NOMO-1 (cell line): ENCODE data around the gene CD28.
"Not testable (repeated sequence)": the region's sequence is repeated elsewhere in the genome, so short reads cannot be mapped to it uniquely, and the experiment has no call there.

Experiments
- DNase-seq, 2 experiments: peaks; one replicate each; lab custom pipeline; 2025; ENCODE audit not compliant: unreplicated experiment in 2 of 2; lab: John Stamatoyannopoulos, UW

Gene CD28

GRCh38 chr2:203685789-203686420, 20.5 kb upstream of the CD28 start:
- DNase-seq: no peak

GRCh38 chr2:203687165-203687564, 19.3 kb upstream of the CD28 start:
- no peak for DNase-seq

- DNase-seq: peak in 1 of 2 experiments; percentile 31
Observed at GRCh38 chr2:203688798-203689197, 17.6 kb upstream of the CD28 start.

GRCh38 chr2:203689426-203690116, 16.9 kb upstream of the CD28 start:
- no peak for DNase-seq

DNA sequence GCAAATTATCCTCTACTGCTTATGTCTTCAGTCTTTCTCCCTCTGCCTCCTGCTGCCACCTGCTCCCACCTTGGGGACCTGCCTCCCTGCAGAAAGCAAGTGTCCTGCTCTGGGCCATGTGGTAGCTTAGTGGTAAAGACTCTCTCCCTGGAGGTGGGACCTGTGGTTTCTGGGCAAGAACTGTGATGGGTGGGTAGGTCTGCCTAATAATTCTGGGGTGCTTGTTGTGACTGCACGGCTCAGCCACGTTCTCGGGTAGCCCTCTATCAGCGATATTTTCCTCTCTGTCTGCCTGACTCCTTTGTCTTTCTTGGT, 16.4 kb upstream of the CD28 start:
- no peak for DNase-seq

DNA sequence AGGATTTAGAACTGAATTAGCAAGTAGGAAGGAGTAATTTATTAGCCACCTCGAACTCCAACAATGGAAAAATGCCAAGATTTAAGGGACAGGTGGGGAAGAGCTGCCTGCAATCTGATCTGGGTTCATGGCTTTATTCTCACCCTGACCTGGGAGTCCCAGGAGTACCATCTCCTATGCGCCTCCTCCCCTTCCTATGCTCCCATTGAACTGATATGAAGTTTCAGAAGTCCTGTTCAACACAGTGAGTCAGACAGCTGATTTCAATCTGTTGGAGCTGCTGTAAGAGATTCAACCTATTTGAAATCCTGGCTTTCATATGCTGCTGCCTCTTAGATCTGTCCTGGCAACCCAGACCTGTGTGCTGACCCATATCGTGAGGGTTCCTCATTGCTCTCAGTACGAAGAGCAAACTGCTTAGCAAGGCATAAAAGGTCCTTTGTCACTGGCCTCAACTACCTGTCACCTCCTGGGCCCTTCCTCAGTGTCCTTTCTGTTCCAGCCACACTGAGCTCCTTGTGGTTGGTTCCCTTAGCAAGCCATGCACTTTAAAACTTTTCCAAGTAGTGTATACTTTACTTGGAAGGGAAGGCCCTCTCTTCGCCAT, 15.9 kb upstream of the CD28 start:
- DNase-seq: no peak

- DNase-seq: no peak
Observed at GRCh38 chr2:203691149-203691548, 15.3 kb upstream of the CD28 start.

DNA sequence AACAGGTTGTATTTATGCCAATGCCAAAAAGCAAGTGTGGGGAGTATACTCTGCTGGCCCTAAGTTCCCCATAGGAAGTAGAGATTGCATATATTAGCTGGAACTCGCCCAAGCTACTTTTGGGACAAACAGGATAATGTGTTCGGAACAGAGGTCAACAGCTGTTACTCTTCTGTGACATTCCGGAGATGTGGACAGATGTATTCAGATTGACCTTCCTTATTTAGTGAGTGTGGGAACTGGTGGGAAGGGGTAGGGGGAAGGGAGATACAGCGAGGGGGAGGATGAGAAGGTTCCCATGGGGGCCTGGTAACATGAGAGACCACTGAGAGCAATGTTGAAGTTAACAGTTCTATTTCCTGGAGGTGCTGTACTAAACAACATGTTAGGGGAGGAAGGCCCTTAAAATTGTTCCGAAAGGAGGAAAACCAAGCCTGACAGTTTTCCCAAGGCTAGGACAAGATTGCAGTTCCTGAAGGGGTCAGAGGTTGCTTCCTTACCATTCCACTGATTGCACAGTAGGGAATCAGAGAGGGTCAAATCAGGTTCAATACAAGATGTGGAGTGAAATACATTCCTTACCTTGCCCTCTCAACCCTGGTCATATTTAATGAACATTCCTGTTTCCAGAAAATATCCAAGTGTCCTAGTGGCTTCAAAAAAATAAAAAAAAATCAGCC, 14.3 kb upstream of the CD28 start:
- DNase-seq: no peak

- no peak for DNase-seq
Observed at GRCh38 chr2:203693242-203693879, 13.1 kb upstream of the CD28 start.

GRCh38 chr2:203694191-203694590, 12.2 kb upstream of the CD28 start:
- no peak for DNase-seq

DNA sequence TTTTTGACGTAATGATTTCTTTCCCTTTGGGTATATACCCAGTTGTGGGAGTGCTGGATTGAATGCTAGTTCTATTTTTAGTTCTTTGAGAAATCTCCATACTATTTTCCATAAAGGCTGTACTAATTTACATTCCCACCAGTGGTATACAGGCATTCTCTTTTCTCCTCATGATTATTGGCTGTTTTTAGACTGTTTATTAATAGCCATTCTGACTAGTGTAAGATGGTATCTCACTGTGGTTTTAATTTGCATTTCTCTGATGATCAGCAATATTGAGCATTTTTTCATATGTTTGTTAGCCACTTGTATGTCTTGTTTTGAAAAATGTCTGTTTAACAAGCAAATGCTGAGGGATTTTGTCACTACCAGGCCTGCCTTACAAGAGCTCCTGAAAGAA, 9.2 kb upstream of the CD28 start:
- DNase-seq: no peak

DNA sequence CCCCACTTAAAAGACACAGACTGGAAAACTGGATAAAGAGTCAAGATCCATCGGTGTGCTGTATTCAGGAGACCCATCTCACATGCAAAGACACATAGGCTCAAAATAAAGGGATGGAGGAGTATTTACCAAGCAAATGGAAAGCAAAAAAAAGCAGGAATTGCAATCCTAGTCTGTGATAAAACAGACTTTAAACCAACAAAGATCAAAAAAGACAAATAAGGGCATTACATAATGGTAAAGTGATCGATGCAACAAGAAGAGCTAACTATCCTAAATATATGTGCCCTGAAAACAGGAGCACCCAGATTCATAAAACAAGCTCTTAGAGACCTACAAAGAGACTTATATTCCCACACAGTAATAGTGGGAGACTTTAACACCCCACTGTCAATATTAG, 8.7 kb upstream of the CD28 start:
- not testable (repeated sequence) for DNase-seq

DNA sequence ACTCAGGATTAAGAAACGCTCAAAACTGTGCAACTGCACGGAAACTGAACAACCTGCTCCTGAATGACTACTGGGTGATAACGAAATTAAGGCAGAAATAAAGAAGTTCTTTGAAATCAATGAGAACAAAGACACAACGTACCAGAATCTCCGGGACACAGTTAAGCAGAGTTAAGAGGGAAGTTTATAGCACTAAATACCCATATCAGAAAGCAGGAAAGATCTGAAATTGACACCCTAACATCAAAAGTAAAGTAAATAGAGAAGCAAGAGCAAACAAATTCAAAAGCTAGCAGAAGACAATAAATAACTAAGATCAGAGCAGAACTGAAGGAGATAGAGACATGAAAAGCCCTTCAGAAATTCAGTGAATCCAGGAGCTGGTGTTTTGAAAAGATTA, 8.0 kb upstream of the CD28 start:
- DNase-seq: not testable (repeated sequence)

GRCh38 chr2:203704430-203704829, 2.0 kb upstream of the CD28 start:
- no peak for DNase-seq

- no peak for DNase-seq
Observed at GRCh38 chr2:203705178-203705577, 1.3 kb upstream of the CD28 start.

DNA sequence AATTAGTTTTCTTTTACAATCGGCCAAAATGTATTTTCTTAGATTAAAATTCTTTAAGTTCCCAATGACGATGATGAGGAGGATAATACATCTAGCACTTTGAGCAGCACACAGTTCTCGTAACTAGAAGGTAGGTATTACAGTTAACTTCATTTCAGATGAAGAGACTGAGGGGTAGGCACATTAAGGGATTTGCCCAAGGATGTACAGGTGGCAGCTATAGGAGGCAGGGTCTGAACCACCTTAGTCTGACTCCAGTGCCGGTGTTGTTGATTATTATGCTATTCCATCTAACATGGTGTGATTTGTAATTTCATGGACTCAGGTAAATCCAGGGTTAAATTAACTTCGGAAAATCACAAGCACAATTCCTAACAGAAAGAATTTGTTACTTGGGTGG, 1.1 kb downstream of the CD28 start:
- no peak for DNase-seq

DNA sequence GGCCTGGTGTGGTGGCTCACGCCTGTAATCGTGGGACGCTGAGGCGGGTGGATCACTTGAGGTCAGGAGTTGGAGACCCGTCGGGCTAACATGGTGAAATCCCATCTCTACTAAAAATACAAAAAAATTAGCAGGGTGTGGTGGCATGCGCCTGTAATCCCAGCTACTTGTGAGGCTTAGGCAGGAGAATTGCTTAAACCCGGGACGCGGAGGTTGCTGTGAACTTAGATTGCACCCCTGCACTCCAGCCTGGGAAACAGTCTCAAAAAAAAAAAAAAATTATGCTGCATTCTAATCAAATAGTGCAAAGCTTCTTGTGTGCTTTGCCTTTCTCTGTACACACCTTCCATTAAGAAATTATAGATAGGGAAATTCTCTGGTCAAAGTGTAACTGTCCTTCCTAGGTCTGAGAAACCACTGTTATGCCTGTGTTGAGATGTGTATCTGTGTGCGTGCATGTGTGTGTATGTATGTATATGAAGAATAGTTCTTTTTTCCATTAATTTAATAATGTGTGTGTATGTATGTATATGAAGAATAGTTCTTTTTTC, 2.5 kb downstream of the CD28 start:
- no peak for DNase-seq

GRCh38 chr2:203709416-203710040, 3.1 kb downstream of the CD28 start:
- DNase-seq: no peak

GRCh38 chr2:203710226-203710625, 3.8 kb downstream of the CD28 start:
- no peak for DNase-seq

- DNase-seq: no peak
Observed at GRCh38 chr2:203710952-203711351, 4.5 kb downstream of the CD28 start.

GRCh38 chr2:203711399-203711798, 5.0 kb downstream of the CD28 start:
- no peak for DNase-seq
